SK-N-SH (cell line): ENCODE results near the gene DUSP9. TPM values are rescaled to one million over a fixed set of nuclear protein-coding genes. Genes with fewer than 3 reads are reported as not detected.

ENCODE experiments used
- CTCF ChIA-PET: fragments of 300-600, 350-600 bp; formaldehyde crosslinking; extraction: SDS; loops from one replicate; lab custom pipeline; 2021; lab: Yijun Ruan, JAX
- POLR2A ChIA-PET: fragments of 350-600 bp; sonication (Branson Sonifier 250); formaldehyde crosslinking; extraction: SDS; loops from one replicate; lab custom pipeline; 2020; ENCODE audit warnings: antibody characterized with exemption, inconsistent platforms; lab: Yijun Ruan, JAX
- DNase-seq: peaks from one replicate; pipeline ENCODE4 v3.0.0; 2012
- H2AFZ ChIP-seq: fragments of 200-600 bp; sonication (generic); 2 replicates; pipeline ENCODE4 v1.8.1; 2016; ENCODE audit warnings: antibody characterized with exemption, mild to moderate bottlenecking, low read depth
- H3F3A ChIP-seq: fragments of 200-600 bp; sonication (generic); replicated peaks from 2 replicates; pipeline ENCODE3; 2016; ENCODE audit warnings: antibody characterized with exemption, mild to moderate bottlenecking; ENCODE audit not compliant: insufficient read depth
- H3K27ac ChIP-seq, 2 experiments: fragments of 200-500 bp in 1 of 2; fragments of 200-600 bp in 1 of 2; sonication (Bioruptor generic) in 1 of 2; sonication (generic), shearing (Covaris generic) in 1 of 2; 2 replicates each; pipeline versions ENCODE4 v1.5.1 to v1.6.1; 2014 to 2016; ENCODE audit warnings: low read depth in 2 of 2, inconsistent platforms in 1 of 2, low read length in 1 of 2, mild to moderate bottlenecking in 1 of 2, mixed read lengths in 1 of 2
- H3K27me3 ChIP-seq: fragments of 200-600 bp; sonication (generic), shearing (Covaris generic); 2 replicates; pipeline ENCODE4 v1.6.1; 2016; ENCODE audit warnings: mixed run types; ENCODE audit not compliant: insufficient read depth
- H3K36me3 ChIP-seq, 2 experiments: fragments of 200-500 bp in 1 of 2; fragments of 200-600 bp in 1 of 2; sonication (Bioruptor generic) in 1 of 2; sonication (generic) in 1 of 2; replicated peaks in 1 of 2; 2 replicates each; pipeline versions ENCODE3 to v1.5.1; 2014 to 2016; ENCODE audit warnings: low read length in 1 of 2, mild to moderate bottlenecking in 1 of 2; ENCODE audit not compliant: insufficient read depth in 2 of 2, control insufficient read depth in 1 of 2
- H3K4me1 ChIP-seq, 2 experiments: fragments of 200-500 bp in 1 of 2; fragments of 200-600 bp in 1 of 2; sonication (Bioruptor generic) in 1 of 2; sonication (generic), shearing (Covaris generic) in 1 of 2; 2 replicates each; pipeline versions ENCODE4 v1.5.1 to v1.6.1; 2014 to 2016; ENCODE audit warnings: low read depth in 1 of 2, low read length in 1 of 2, mixed run types in 1 of 2; ENCODE audit not compliant: insufficient read depth in 2 of 2, control insufficient read depth in 1 of 2
- H3K4me2 ChIP-seq: fragments of 200-600 bp; sonication (generic), shearing (Covaris generic); 2 replicates; pipeline ENCODE4 v1.6.1; 2017; ENCODE audit warnings: mixed run types
- H3K4me3 ChIP-seq, 2 experiments: fragments of 200-500 bp in 1 of 2; fragments of 200-600 bp in 1 of 2; sonication (Bioruptor generic) in 1 of 2; sonication (generic), shearing (Covaris generic) in 1 of 2; 2 replicates each; pipeline versions ENCODE4 v1.5.1 to v1.8.1; 2014 to 2016; ENCODE audit warnings: low read depth in 2 of 2, inconsistent platforms in 1 of 2, low read length in 1 of 2, mild to moderate bottlenecking in 1 of 2, mixed read lengths in 1 of 2, moderate library complexity in 1 of 2
- H3K79me2 ChIP-seq: fragments of 200-600 bp; sonication (generic); 2 replicates; pipeline ENCODE4 v1.8.1; 2017; ENCODE audit warnings: mild to moderate bottlenecking; ENCODE audit not compliant: insufficient read depth
- H3K9ac ChIP-seq: fragments of 200-600 bp; sonication (generic); 2 replicates; pipeline ENCODE4 v1.6.1; 2017; ENCODE audit warnings: mixed run types
- H3K9me2 ChIP-seq: fragments of 200-600 bp; sonication (generic); 2 replicates; pipeline ENCODE4 v1.6.1; 2017; ENCODE audit warnings: mixed run types
- H3K9me3 ChIP-seq: fragments of 200-600 bp; sonication (generic); 2 replicates; pipeline ENCODE4 v1.6.1; 2017; ENCODE audit warnings: mixed run types, mild to moderate bottlenecking, moderate library complexity
- H4K20me1 ChIP-seq: fragments of 200-600 bp; sonication (generic); 2 replicates; pipeline ENCODE4 v1.6.1; 2017; ENCODE audit warnings: mild to moderate bottlenecking, mixed run types; ENCODE audit not compliant: insufficient read depth
- EZH2phosphoT487 ChIP-seq: fragments of 200-600 bp; sonication (generic); IDR thresholded peaks from 2 replicates; pipeline ENCODE4 v1.6.1; 2017; ENCODE audit warnings: low read depth, mixed run types, mild to moderate bottlenecking, antibody characterized with exemption, moderate library complexity, borderline replicate concordance
- FOSL2 ChIP-seq: IDR thresholded peaks from 2 replicates; pipeline ENCODE4 v1.4.0; 2012; ENCODE audit warnings: low read depth, mild to moderate bottlenecking, moderate library complexity, borderline replicate concordance
- FOXM1 ChIP-seq: IDR thresholded peaks from 2 replicates; pipeline ENCODE4 v1.4.0; 2012; ENCODE audit warnings: low read depth, mild to moderate bottlenecking
- GABPA ChIP-seq: IDR thresholded peaks from 2 replicates; pipeline ENCODE4 v1.4.0; 2012; ENCODE audit warnings: low read depth, mild to moderate bottlenecking
- GATA2 ChIP-seq: sonication (generic); formaldehyde crosslinking; IDR thresholded peaks from 2 replicates; pipeline ENCODE4 v1.5.0; 2020; ENCODE audit warnings: mild to moderate bottlenecking, missing genetic modification reagents
- IRF3 ChIP-seq: fragments of 150-350 bp; IDR thresholded peaks from 2 replicates; pipeline ENCODE4 v1.6.1; 2016; ENCODE audit warnings: mild to moderate bottlenecking, low read depth, low read length
- JUND ChIP-seq: IDR thresholded peaks from 2 replicates; pipeline ENCODE4 v1.4.0; 2012
- MAX ChIP-seq: IDR thresholded peaks from 2 replicates; pipeline ENCODE4 v1.4.0; 2012; ENCODE audit warnings: low read depth
- MEF2A ChIP-seq: IDR thresholded peaks from 2 replicates; pipeline ENCODE4 v1.4.0; 2012; ENCODE audit warnings: low read depth, borderline replicate concordance
- MXI1 ChIP-seq: IDR thresholded peaks from 2 replicates; pipeline ENCODE4 v1.6.1; 2012; ENCODE audit warnings: mild to moderate bottlenecking, low read depth, low read length, improper control_type of control experiment
- RAD21 ChIP-seq: IDR thresholded peaks from 2 replicates; pipeline ENCODE4 v1.6.1; 2012; ENCODE audit warnings: mild to moderate bottlenecking, low read length
- RCOR1 ChIP-seq: fragments of 150-350 bp; IDR thresholded peaks from 2 replicates; pipeline ENCODE4 v1.6.1; 2017; ENCODE audit warnings: antibody characterized with exemption, low read length
- RFX5 ChIP-seq: IDR thresholded peaks from 2 replicates; pipeline ENCODE4 v1.6.1; 2012; ENCODE audit warnings: mild to moderate bottlenecking, improper control_type of control experiment, low read length
- RXRA ChIP-seq: IDR thresholded peaks from 2 replicates; pipeline ENCODE4 v1.4.0; 2012; ENCODE audit warnings: low read depth, mild to moderate bottlenecking, borderline replicate concordance
- SMC3 ChIP-seq: IDR thresholded peaks from 2 replicates; pipeline ENCODE4 v1.6.1; 2012; ENCODE audit warnings: low read depth, low read length, improper control_type of control experiment
- TAF1 ChIP-seq: IDR thresholded peaks from 2 replicates; pipeline ENCODE4 v1.6.1; 2012; ENCODE audit warnings: low read depth, mild to moderate bottlenecking, low read length, moderate library complexity, borderline replicate concordance
- TCF12 ChIP-seq: IDR thresholded peaks from 2 replicates; pipeline ENCODE4 v1.4.0; 2012
- TEAD4 ChIP-seq: IDR thresholded peaks from 2 replicates; pipeline ENCODE4 v1.4.0; 2012; ENCODE audit warnings: mild to moderate bottlenecking, borderline replicate concordance; ENCODE audit not compliant: insufficient read depth
- WGBS: methylation state at CpG from one replicate; pipeline ENCODE4 v1.1.6; 2017; ENCODE audit warnings: low lambda C conversion rate; 5-methylcytosine and 5-hydroxymethylcytosine counted together
- polyA plus RNA-seq, 3 experiments: library from polyadenylated mRNA; depleted of rRNA; stranded (reverse); fragments of >200 nt; gene quantifications; 2 replicates each; pipeline ENCODE4 v1.2.3, GENCODE V29; 2012
- TF ChIP-seq, protein P1 (sequence below): IDR thresholded peaks from 2 replicates; pipeline ENCODE4 v1.4.0; 2012; ENCODE audit warnings: low read depth, borderline replicate concordance
- TF ChIP-seq, protein P2 (sequence below): fragments of 150-350 bp; IDR thresholded peaks from 2 replicates; pipeline ENCODE4 v1.6.1; 2017; ENCODE audit warnings: antibody characterized with exemption, low read length, low read depth, borderline replicate concordance
- TF ChIP-seq, protein P3 (sequence below): IDR thresholded peaks from 2 replicates; pipeline ENCODE4; 2012

The DUSP9 gene
- polyA plus RNA-seq, 1 of the 3 experiments (the other 2 are of a cell fraction) = 0.05 TPM

- TF ChIP-seq IRF3 (no peak), MAX (no peak), TCF12 (no peak)
- TF ChIP-seq, protein P1, sequence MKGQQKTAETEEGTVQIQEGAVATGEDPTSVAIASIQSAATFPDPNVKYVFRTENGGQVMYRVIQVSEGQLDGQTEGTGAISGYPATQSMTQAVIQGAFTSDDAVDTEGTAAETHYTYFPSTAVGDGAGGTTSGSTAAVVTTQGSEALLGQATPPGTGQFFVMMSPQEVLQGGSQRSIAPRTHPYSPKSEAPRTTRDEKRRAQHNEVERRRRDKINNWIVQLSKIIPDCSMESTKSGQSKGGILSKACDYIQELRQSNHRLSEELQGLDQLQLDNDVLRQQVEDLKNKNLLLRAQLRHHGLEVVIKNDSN = no peak
Observed at GRCh38 chrX:153612413-153612812, 34.6 kb upstream of the DUSP9 start (continued).

DNA sequence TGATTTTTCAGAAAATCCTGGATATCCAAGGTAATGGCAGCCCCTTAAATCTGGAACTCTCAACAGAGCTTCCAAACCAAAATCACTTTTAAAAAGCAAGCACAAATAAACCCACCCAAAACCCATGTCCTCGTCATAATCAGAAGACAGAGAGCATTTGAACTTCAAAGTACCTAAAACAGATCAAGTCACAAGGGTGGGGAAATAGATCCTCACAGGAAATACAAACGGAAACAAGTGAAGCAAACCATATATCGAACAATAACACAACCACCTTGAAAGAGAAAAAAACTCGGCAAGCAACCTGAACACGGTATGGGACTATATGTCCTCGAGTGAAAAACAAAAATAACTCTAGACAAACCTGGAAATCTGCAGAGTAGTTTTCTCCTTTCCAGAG, 32.2 kb upstream of the DUSP9 start:
- no peaks in the 10 kb centered on the region for H3K36me3 ChIP-seq
- H3K9me2 ChIP-seq = no peaks in the 10 kb centered on the region
- peaks cover 0 to 7% of the 10 kb centered on the region in 2 experiments; a peak in 1 of 4 replicates for H3K4me1 ChIP-seq
- TF ChIP-seq TEAD4 = no peak
- no peak for TF ChIP-seq MEF2A
- TF ChIP-seq SMC3 = no peak
- TF ChIP-seq JUND = no peak
- TF ChIP-seq RCOR1 = no peak
- H3K27ac ChIP-seq = no peak overlapping the region
- H2AFZ ChIP-seq = no peak overlapping the region
- DNase-seq = no peak
- peaks cover 76% of the 10 kb centered on the region for H3K27me3 ChIP-seq
- ChIA-PET CTCF (interaction anchor here (1.0 to 13.0 kb wide), 3 partner anchors 9 to 51 kb away, joined by 3 to 128 read pairs (median 3); no protein-coding TSS in a partner anchor), POLR2A (no interaction called here)
- no peaks in the 10 kb centered on the region for H3K79me2 ChIP-seq
- H4K20me1 ChIP-seq = no peaks in the 10 kb centered on the region
- H3K4me2 ChIP-seq = no peak overlapping the region
- H3K9ac ChIP-seq = no peak overlapping the region
- H3F3A ChIP-seq = no peaks in the 10 kb centered on the region
- WGBS = 19% methylated on average over 6 of the region's 6 CpGs
- H3K4me3 ChIP-seq = no peak overlapping the region
- H3K9me3 ChIP-seq = no peaks in the 10 kb centered on the region

GRCh38 chrX:153620576-153620975, 26.4 kb upstream of the DUSP9 start:
- Histone ChIP-seq H3K9ac (no peak overlapping the region), H3K36me3 (no peaks in the 10 kb centered on the region), H3K4me2 (no peak overlapping the region), H3K4me3 (no peak overlapping the region), H3K79me2 (no peaks in the 10 kb centered on the region), H4K20me1 (no peaks in the 10 kb centered on the region), H3K9me2 (no peaks in the 10 kb centered on the region), H3K4me1 (no peaks in the 10 kb centered on the region), H3F3A (no peaks in the 10 kb centered on the region), H3K27ac (no peak overlapping the region), H3K9me3 (no peaks in the 10 kb centered on the region), H3K27me3 (peaks cover 62% of the 10 kb centered on the region), H2AFZ (no peak overlapping the region)
- WGBS = 37% methylated on average over 5 of the region's 5 CpGs
- ChIA-PET CTCF (no interaction called here), POLR2A (no interaction called here)
- DNase-seq = no peak
- TF ChIP-seq MXI1 (no peak), FOSL2 (no peak), FOXM1 (no peak), EZH2phosphoT487 (no peak), GATA2 (no peak), RAD21 (no peak), TEAD4 (no peak), RXRA (no peak), JUND (no peak), RFX5 (no peak), SMC3 (no peak), RCOR1 (no peak), GABPA (no peak), TAF1 (no peak)
- TF ChIP-seq, protein P2, sequence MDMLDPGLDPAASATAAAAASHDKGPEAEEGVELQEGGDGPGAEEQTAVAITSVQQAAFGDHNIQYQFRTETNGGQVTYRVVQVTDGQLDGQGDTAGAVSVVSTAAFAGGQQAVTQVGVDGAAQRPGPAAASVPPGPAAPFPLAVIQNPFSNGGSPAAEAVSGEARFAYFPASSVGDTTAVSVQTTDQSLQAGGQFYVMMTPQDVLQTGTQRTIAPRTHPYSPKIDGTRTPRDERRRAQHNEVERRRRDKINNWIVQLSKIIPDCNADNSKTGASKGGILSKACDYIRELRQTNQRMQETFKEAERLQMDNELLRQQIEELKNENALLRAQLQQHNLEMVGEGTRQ = no peak
- TF ChIP-seq, protein P3, sequence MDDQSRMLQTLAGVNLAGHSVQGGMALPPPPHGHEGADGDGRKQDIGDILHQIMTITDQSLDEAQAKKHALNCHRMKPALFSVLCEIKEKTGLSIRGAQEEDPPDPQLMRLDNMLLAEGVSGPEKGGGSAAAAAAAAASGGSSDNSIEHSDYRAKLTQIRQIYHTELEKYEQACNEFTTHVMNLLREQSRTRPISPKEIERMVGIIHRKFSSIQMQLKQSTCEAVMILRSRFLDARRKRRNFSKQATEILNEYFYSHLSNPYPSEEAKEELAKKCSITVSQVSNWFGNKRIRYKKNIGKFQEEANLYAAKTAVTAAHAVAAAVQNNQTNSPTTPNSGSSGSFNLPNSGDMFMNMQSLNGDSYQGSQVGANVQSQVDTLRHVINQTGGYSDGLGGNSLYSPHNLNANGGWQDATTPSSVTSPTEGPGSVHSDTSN = no peak
